OCI-LY1 (cell line): ENCODE measurements around the gene KIAA0319L.
A peak's percentile ranks its signal among the peaks of the same experiment; 100 is the strongest.

Experiments used
- H2AFZ ChIP-seq: fragments of 200-600 bp; sonication (generic), shearing (Covaris generic); 2 replicates; pipeline ENCODE4 v1.6.0; 2014; ENCODE audit warnings: antibody characterized with exemption, mild to moderate bottlenecking, low read length
- H3F3A ChIP-seq: fragments of 200-600 bp; sonication (generic), shearing (Covaris generic); 2 replicates; pipeline ENCODE4 v1.6.0; 2014; ENCODE audit warnings: mild to moderate bottlenecking, antibody characterized with exemption, low read length, moderate library complexity; ENCODE audit not compliant: insufficient read depth
- H3K27ac ChIP-seq: fragments of 200-600 bp; sonication (generic); 2 replicates; pipeline ENCODE4 v1.5.1; 2014; ENCODE audit warnings: low read length, mixed run types, mild to moderate bottlenecking, low read depth; ENCODE audit not compliant: poor library complexity, severe bottlenecking
- H3K27me3 ChIP-seq: fragments of 200-600 bp; sonication (generic); 2 replicates; pipeline ENCODE4 v1.6.0; 2014; ENCODE audit warnings: antibody characterized with exemption, mild to moderate bottlenecking, low read length, moderate library complexity; ENCODE audit not compliant: insufficient read depth
- H3K36me3 ChIP-seq: fragments of 200-600 bp; sonication (generic); 2 replicates; pipeline ENCODE4 v1.6.1; 2014; ENCODE audit warnings: mild to moderate bottlenecking, antibody characterized with exemption, low read length, moderate library complexity, mixed read lengths; ENCODE audit not compliant: insufficient read depth
- H3K4me1 ChIP-seq: fragments of 200-600 bp; sonication (generic); 2 replicates; pipeline ENCODE4 v1.5.1; 2014; ENCODE audit warnings: mild to moderate bottlenecking, low read length, moderate library complexity; ENCODE audit not compliant: insufficient read depth, severe bottlenecking
- H3K4me2 ChIP-seq: fragments of 200-600 bp; sonication (generic), shearing (Covaris generic); 2 replicates; pipeline ENCODE4 v1.6.1; 2014; ENCODE audit warnings: low read length
- H3K4me3 ChIP-seq: fragments of 200-600 bp; sonication (generic); 2 replicates; pipeline ENCODE4 v1.5.1; 2014; ENCODE audit warnings: low read length, low read depth, mild to moderate bottlenecking, mixed read lengths; ENCODE audit not compliant: poor library complexity, severe bottlenecking
- H3K79me2 ChIP-seq: fragments of 200-600 bp; shearing (Covaris generic); 2 replicates; pipeline ENCODE4 v1.6.1; 2016; ENCODE audit warnings: mixed run types, low read length, mixed read lengths; ENCODE audit not compliant: insufficient read depth
- H3K9ac ChIP-seq: fragments of 200-600 bp; sonication (generic), shearing (Covaris generic); 2 replicates; pipeline ENCODE4 v1.6.1; 2014; ENCODE audit warnings: mild to moderate bottlenecking, low read length, mixed read lengths
- H3K9me2 ChIP-seq: fragments of 200-600 bp; sonication (generic), shearing (Covaris generic); 2 replicates; pipeline ENCODE4 v1.6.1; 2014; ENCODE audit warnings: low read depth, mild to moderate bottlenecking, low read length, mixed read lengths
- H3K9me3 ChIP-seq: fragments of 200-600 bp; shearing (Covaris generic); 2 replicates; pipeline ENCODE4 v1.6.1; 2014; ENCODE audit warnings: low read length, mixed read lengths
- H4K20me1 ChIP-seq: fragments of 200-600 bp; sonication (generic), shearing (Covaris generic); 2 replicates; pipeline ENCODE4 v1.6.0; 2016; ENCODE audit warnings: mild to moderate bottlenecking, low read length; ENCODE audit not compliant: insufficient read depth
- CTCF ChIP-seq: fragments of 200-600 bp; sonication (generic), shearing (Covaris generic); IDR thresholded peaks from 2 replicates; pipeline ENCODE4 v1.5.1; 2017; ENCODE audit warnings: mild to moderate bottlenecking, antibody characterized with exemption, low read length, moderate library complexity, mixed read lengths
- EZH2 ChIP-seq: fragments of 200-600 bp; sonication (generic), shearing (Covaris generic); IDR thresholded peaks from 2 replicates; pipeline ENCODE4 v1.8.0; 2017; ENCODE audit warnings: borderline replicate concordance, mixed run types, mild to moderate bottlenecking, antibody characterized with exemption, low read length, moderate library complexity, mixed read lengths

KIAA0319L gene

DNA sequence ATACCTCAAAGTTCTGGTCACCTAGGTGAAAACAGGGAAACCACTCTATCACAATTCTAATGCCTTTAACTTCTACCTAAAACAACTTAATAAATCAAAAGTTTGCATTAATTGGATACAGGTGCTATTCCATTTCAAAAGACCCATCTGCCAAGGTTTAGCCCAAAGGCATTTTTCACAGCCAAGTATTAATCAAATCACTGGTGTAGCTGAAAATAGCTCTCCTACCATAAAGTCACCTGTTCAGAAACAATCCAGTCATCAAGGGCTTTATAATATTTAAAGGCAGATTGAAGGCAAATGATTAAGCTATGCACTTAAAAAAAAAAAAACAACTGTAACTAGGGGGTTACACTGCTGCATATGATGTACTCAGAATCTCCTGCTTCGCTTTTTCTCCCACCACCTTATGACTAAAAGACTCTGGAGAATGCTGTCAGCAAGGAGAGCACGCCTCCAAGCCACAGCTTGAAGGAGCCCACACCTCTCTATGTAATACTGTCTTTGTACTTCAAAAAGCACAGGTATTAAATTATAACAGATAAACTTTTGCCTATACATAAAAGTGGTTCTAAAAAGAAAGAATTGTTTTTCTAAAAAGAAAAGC lies 20.5 kb downstream of the KIAA0319L start:
- H3K4me1 ChIP-seq = peaks cover 42% of the 10 kb centered on the region
- no peak for TF ChIP-seq CTCF
- no peak for TF ChIP-seq EZH2
- peaks cover 20% of the 10 kb centered on the region for H3K36me3 ChIP-seq
- H3K27ac ChIP-seq = peak overlapping the region; percentile 95
- H3K9me3 ChIP-seq = no peaks in the 10 kb centered on the region
- no peaks in the 10 kb centered on the region for H3K27me3 ChIP-seq
- no peaks in the 10 kb centered on the region for H3K9me2 ChIP-seq
- H2AFZ ChIP-seq = no peak overlapping the region
- no peak overlapping the region for H3K4me3 ChIP-seq
- H3K79me2 ChIP-seq = no peaks in the 10 kb centered on the region
- H3K4me2 ChIP-seq = no peak overlapping the region
- no peaks in the 10 kb centered on the region for H4K20me1 ChIP-seq
- H3K9ac ChIP-seq = no peak overlapping the region
- H3F3A ChIP-seq = no peaks in the 10 kb centered on the region

GRCh38 chr1:35535243-35535642 lies 22.0 kb downstream of the KIAA0319L start:
- Histone ChIP-seq H3K27me3 (no peaks in the 10 kb centered on the region), H3K4me1 (peaks cover 42% of the 10 kb centered on the region), H3K79me2 (no peaks in the 10 kb centered on the region), H3F3A (no peaks in the 10 kb centered on the region), H4K20me1 (no peaks in the 10 kb centered on the region), H3K4me3 (no peak overlapping the region), H2AFZ (no peak overlapping the region), H3K9ac (no peak overlapping the region), H3K27ac (no peak overlapping the region), H3K9me2 (no peaks in the 10 kb centered on the region), H3K9me3 (peaks cover 9% of the 10 kb centered on the region), H3K4me2 (no peak overlapping the region), H3K36me3 (peaks cover 29% of the 10 kb centered on the region)
- TF ChIP-seq EZH2 = no peak
- TF ChIP-seq CTCF = no peak

- H4K20me1 ChIP-seq = no peaks in the 10 kb centered on the region
- H3F3A ChIP-seq = no peaks in the 10 kb centered on the region
- H3K9me3 ChIP-seq = peaks cover 25% of the 10 kb centered on the region
- H3K27ac ChIP-seq = no peak overlapping the region
- H2AFZ ChIP-seq = no peak overlapping the region
- H3K4me1 ChIP-seq = peaks cover 25% of the 10 kb centered on the region
- peaks cover 34% of the 10 kb centered on the region for H3K36me3 ChIP-seq
- H3K9ac ChIP-seq = no peak overlapping the region
- H3K9me2 ChIP-seq = no peaks in the 10 kb centered on the region
- H3K27me3 ChIP-seq = no peaks in the 10 kb centered on the region
- H3K79me2 ChIP-seq = no peaks in the 10 kb centered on the region
- H3K4me2 ChIP-seq = no peak overlapping the region
- no peak overlapping the region for H3K4me3 ChIP-seq
- no peak for TF ChIP-seq EZH2
- no peak for TF ChIP-seq CTCF
Observed at GRCh38 chr1:35533586-35533985, 23.6 kb downstream of the KIAA0319L start.
